Esophagus squamous epithelium (tissue), 5 donors: ENCODE measurements around the gene CPN2. TPM values are rescaled to one million over a fixed set of nuclear protein-coding genes. Genes with fewer than 3 reads are reported as not detected.

Source experiments
- DNase-seq: peaks from one replicate; lab custom pipeline; 2025; lab: John Stamatoyannopoulos, UW
- H3K27ac ChIP-seq, 4 donors: fragments of 200-600 bp; sonication (generic); one replicate each; pipeline ENCODE4 v1.5.1; 2016 to 2019; ENCODE audit warnings: mild to moderate bottlenecking in 1 of 4
- H3K27me3 ChIP-seq, 4 donors: fragments of 200-600 bp; sonication (generic); 1 replicate in 3 of 4; 2 replicates in 1 of 4; pipeline versions ENCODE4 v1.5.1 to v1.6.0; 2017 to 2021; ENCODE audit warnings: antibody characterized with exemption in 1 of 4
- H3K36me3 ChIP-seq, 3 donors: fragments of 200-600 bp; sonication (generic); one replicate each; pipeline ENCODE4 v1.5.1; 2016 to 2019
- H3K4me1 ChIP-seq, 3 donors: fragments of 200-600 bp; sonication (generic); one replicate each; pipeline ENCODE4 v1.5.1; 2017 to 2019
- H3K4me3 ChIP-seq, 4 donors: fragments of 200-600 bp; sonication (generic); 1 replicate in 3 of 4; 2 replicates in 1 of 4; pipeline ENCODE4 v1.5.1; 2016 to 2019; ENCODE audit warnings: mild to moderate bottlenecking in 2 of 4, moderate library complexity in 1 of 4
- H3K9me3 ChIP-seq, 3 donors: fragments of 200-600 bp; sonication (generic); one replicate each; pipeline ENCODE4 v1.5.1; 2016 to 2019
- CTCF ChIP-seq, 6 experiments: fragments of 450-650 bp in 4 of 6; fragments of 200-600 bp in 2 of 6; sonication (generic) in 2 of 6; IDR thresholded peaks; one replicate each; pipeline ENCODE4 v1.5.1; 2016 to 2019; ENCODE audit warnings: antibody characterized with exemption in 6 of 6, mild to moderate bottlenecking in 4 of 6, moderate library complexity in 4 of 6
- POLR2A ChIP-seq, 4 donors: fragments of 450-650 bp; IDR thresholded peaks; one replicate each; pipeline ENCODE4 v1.6.1; 2017; ENCODE audit warnings: antibody characterized with exemption in 4 of 4, mild to moderate bottlenecking in 4 of 4, moderate library complexity in 3 of 4
- WGBS, 2 donors: methylation state at CpG; one replicate each; pipeline ENCODE4 v1.1.5; 2018; 5-methylcytosine and 5-hydroxymethylcytosine counted together
- intact Hi-C: fragments of 100-400 bp; cut with DNase I; formaldehyde crosslinking; loops from one replicate; pipeline ENCODE4 v1.15.0; 2022
- total RNA-seq, 4 donors: library from RNA; depleted of rRNA; stranded (reverse); fragments of >200 nt; gene quantifications; one replicate each; pipeline ENCODE4 v1.1.0, GENCODE V29; 2016
- donor health status: DM: yes; HTN: yes; CAD: no.

Gene CPN2
- total RNA-seq, 4 donors from 2014 or later: not detected

- intact Hi-C loops: no loop called here
- peaks cover 6 to 27% (median 15%) of the 10 kb centered on the region in 3 donors for H3K4me1 ChIP-seq
- TF ChIP-seq POLR2A (IDR thresholded peaks at IDR 0.05) (no peak), CTCF (IDR thresholded peaks at IDR 0.05) (peak in 1 of 6 experiments; percentile 14)
- peak overlapping the region in 2 of 4 donors; percentile 18 to 58 for H3K27ac ChIP-seq
- H3K27me3 ChIP-seq: peaks cover 0 to 22% (median 0%) of the 10 kb centered on the region in 4 donors
- H3K9me3 ChIP-seq: no peaks in the 10 kb centered on the region
- no peak for DNase-seq
- peak overlapping the region; percentile 19 to 57 (median 44) for H3K4me3 ChIP-seq
- no peaks in the 10 kb centered on the region for H3K36me3 ChIP-seq
- WGBS, 2 donors: 17 to 21% methylated on average over 19 to 38 of the region's 47 CpGs
These were observed 54.5 kb downstream of the CPN2 start for GRCh38 chr3:194296454-194297263.

GRCh38 chr3:194294895-194295214, 56.3 kb downstream of the CPN2 start:
- Histone ChIP-seq H3K4me3 (no peak overlapping the region), H3K4me1 (peaks cover 6 to 16% (median 11%) of the 10 kb centered on the region in 3 donors), H3K36me3 (no peaks in the 10 kb centered on the region), H3K27me3 (peaks cover 0 to 22% (median 0%) of the 10 kb centered on the region in 4 donors), H3K27ac (no peak overlapping the region), H3K9me3 (no peaks in the 10 kb centered on the region)
- no peak for DNase-seq
- 85 to 95% methylated on average over 3 to 4 of the region's 5 CpGs for WGBS, 2 donors
- intact Hi-C loops: no loop called here
- TF ChIP-seq CTCF (IDR thresholded peaks at IDR 0.05) (no peak), POLR2A (IDR thresholded peaks at IDR 0.05) (no peak)

DNA sequence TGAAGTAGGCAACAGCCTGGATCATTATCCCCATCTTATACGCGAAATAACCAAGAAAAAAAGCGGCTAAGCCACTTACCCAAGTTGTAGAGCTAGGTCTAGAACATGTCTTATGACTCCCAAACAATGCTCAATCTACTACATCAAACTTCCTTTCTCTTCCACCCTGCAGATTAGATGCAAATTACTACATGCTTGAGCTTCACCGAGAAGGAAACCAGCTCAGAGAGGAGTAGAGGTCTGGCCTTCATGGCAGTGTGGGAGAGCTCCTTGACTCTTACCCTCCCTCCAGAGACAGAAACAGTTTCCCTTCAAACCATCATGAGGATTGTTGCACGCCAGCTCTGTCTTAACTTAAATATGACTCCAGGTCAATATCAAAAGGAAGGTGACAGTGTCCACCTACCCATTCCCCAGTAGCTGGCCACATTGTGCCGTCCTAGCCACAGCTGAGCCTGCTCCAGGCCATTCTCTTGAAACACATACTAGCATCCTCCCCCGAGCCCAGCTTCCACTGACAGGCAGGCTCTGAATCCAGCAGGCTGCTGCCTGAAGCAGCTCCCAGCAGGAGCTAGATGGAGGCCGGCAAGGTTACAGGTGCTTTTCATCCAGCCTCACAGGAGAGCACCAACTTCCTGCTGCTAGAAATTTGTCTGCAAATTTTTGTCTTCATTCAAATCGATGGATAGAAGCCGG, 56.8 kb downstream of the CPN2 start:
- no peak for DNase-seq
- H3K27ac ChIP-seq: no peak overlapping the region
- intact Hi-C loops: no loop called here
- peaks cover 6 to 15% (median 11%) of the 10 kb centered on the region in 3 donors for H3K4me1 ChIP-seq
- H3K36me3 ChIP-seq: no peaks in the 10 kb centered on the region
- 90 to 92% methylated on average over 8 to 9 of the region's 10 CpGs for WGBS, 2 donors
- H3K27me3 ChIP-seq: peaks cover 0 to 22% (median 0%) of the 10 kb centered on the region in 4 donors
- no peaks in the 10 kb centered on the region for H3K9me3 ChIP-seq
- H3K4me3 ChIP-seq: no peak overlapping the region
- TF ChIP-seq CTCF (IDR thresholded peaks at IDR 0.05) (no peak), POLR2A (IDR thresholded peaks at IDR 0.05) (no peak)

- H3K27ac ChIP-seq: no peak overlapping the region
- H3K36me3 ChIP-seq: no peaks in the 10 kb centered on the region
- peaks cover 6 to 15% (median 11%) of the 10 kb centered on the region in 3 donors for H3K4me1 ChIP-seq
- TF ChIP-seq CTCF (IDR thresholded peaks at IDR 0.05) (no peak), POLR2A (IDR thresholded peaks at IDR 0.05) (no peak)
- no peak for DNase-seq
- 85 to 88% methylated on average over 2 of the region's 2 CpGs for WGBS, 2 donors
- H3K9me3 ChIP-seq: no peaks in the 10 kb centered on the region
- intact Hi-C loops: no loop called here
- peaks cover 0 to 22% (median 0%) of the 10 kb centered on the region in 4 donors for H3K27me3 ChIP-seq
- H3K4me3 ChIP-seq: no peak overlapping the region
These were observed 57.5 kb downstream of the CPN2 start for GRCh38 chr3:194293546-194294198.
